Measurements from ENCODE around the gene NAALADL2. TPM values are rescaled to one million over a fixed set of nuclear protein-coding genes. Genes with fewer than 3 reads are reported as not detected.

NAALADL2 gene
- total and polyA plus RNA-seq, 9 of the 15 experiments (the other 6 are each of a cell fraction or from before 2014, with no cell fraction given) = 0.29 to 1.1 (median 0.79) TPM; not detected in 1

- TF ChIP-seq STAG1 (CRISPR knock-in tag; IDR thresholded peaks at IDR 0.05; ENCODE audit: borderline replicate concordance) = no peak
- TF ChIP-seq ZNF146 (CRISPR knock-in tag; IDR thresholded peaks at IDR 0.05; ENCODE audit: unreplicated experiment) = no peak
- TF ChIP-seq HMG20A (CRISPR knock-in tag; conservative IDR thresholded peaks at IDR 0.05) = no peak
- no peak for TF ChIP-seq MAX (CRISPR knock-in tag; IDR thresholded peaks at IDR 0.05)
- no peak for TF ChIP-seq ZNF436 (CRISPR knock-in tag; IDR thresholded peaks at IDR 0.05)
- no peak for TF ChIP-seq POLR3G (IDR thresholded peaks at IDR 0.05; ENCODE audit: extremely low read depth, insufficient read length, insufficient replicate concordance)
- TF ChIP-seq RFX7 (CRISPR knock-in tag; IDR thresholded peaks at IDR 0.05) = no peak
- no peak for TF ChIP-seq ZBTB5 (IDR thresholded peaks at IDR 0.05)
- no peak for TF ChIP-seq ZSCAN32 (CRISPR knock-in tag; IDR thresholded peaks at IDR 0.05)
- TF ChIP-seq ZNF133 (CRISPR knock-in tag; IDR thresholded peaks at IDR 0.05) = no peak
- TF ChIP-seq ZFP91 (CRISPR knock-in tag; IDR thresholded peaks at IDR 0.05) = no peak
- TF ChIP-seq ZNF316 (IDR thresholded peaks at IDR 0.05) = no peak
- TF ChIP-seq JUNB (CRISPR knock-in tag; conservative IDR thresholded peaks at IDR 0.05) = no peak
- no peak for TF ChIP-seq PREB (CRISPR knock-in tag; IDR thresholded peaks at IDR 0.05)
- no peak for TF ChIP-seq ETV5 (CRISPR knock-in tag; IDR thresholded peaks at IDR 0.05; ENCODE audit: low read depth)
- no peak for TF ChIP-seq JUND (IDR thresholded peaks at IDR 0.05; ENCODE audit: borderline replicate concordance, low read depth, low read length)
- TF ChIP-seq JUND (tag; IDR thresholded peaks at IDR 0.05; ENCODE audit: borderline replicate concordance, low read depth, low read length) = no peak
- no peak for TF ChIP-seq SMC3 (conservative IDR thresholded peaks at IDR 0.05; ENCODE audit: insufficient read depth, low read depth, low read length)
- no peak for TF ChIP-seq FUS (optimal IDR thresholded peaks at IDR 0.05; ENCODE audit: low read depth, low read length)
- TF ChIP-seq TAF15 (IDR thresholded peaks at IDR 0.05; ENCODE audit: low read depth, low read length) = no peak
- TF ChIP-seq ZNF696 (CRISPR knock-in tag; conservative IDR thresholded peaks at IDR 0.05) = no peak
- BruUV-seq (replicated peaks) = no TSS peak
- Histone ChIP-seq H3K9me1 (ENCODE audit: control insufficient read depth, insufficient read depth, low read length) (no peaks in the 10 kb centered on the region), H3K27ac (ENCODE audit: extremely low read depth, low read depth, low read length) (no peak overlapping the region), H3K4me1 (replicated peaks in 1 of 2; ENCODE audit: control insufficient read depth in 2 of 2, insufficient read depth in 2 of 2, low read length in 2 of 2) (no peaks in the 10 kb centered on the region), H3K4me2 (ENCODE audit: insufficient read depth, low read length) (no peak overlapping the region), H3K9me3 (replicated peaks; ENCODE audit: control insufficient read depth, insufficient read depth, low read depth, low read length) (no peaks in the 10 kb centered on the region; the same call in 1 of the 2 replicates), H3K9ac (ENCODE audit: insufficient read depth in 1 of 2, low read depth in 2 of 2, low read length in 2 of 2) (no peak overlapping the region), H4K20me1 (replicated peaks; ENCODE audit: control insufficient read depth, insufficient read depth, low read length) (no peaks in the 10 kb centered on the region), H3K4me3 (no peak overlapping the region), H2AFZ (ENCODE audit: low read depth, low read length) (no peak overlapping the region), H3K79me2 (ENCODE audit: control insufficient read depth, insufficient read depth, low read length) (no peaks in the 10 kb centered on the region), H3K27me3 (ENCODE audit: control insufficient read depth in 2 of 2, insufficient read depth in 2 of 2, low read length in 2 of 2) (no peaks in the 10 kb centered on the region), H3K36me3 (ENCODE audit: control insufficient read depth, insufficient read depth, low read length) (no peaks in the 10 kb centered on the region)
- DNase-seq (ENCODE audit: extremely low read depth in 1 of 4, low spot score in 3 of 4) (no peak), ATAC-seq (no peak), FAIRE-seq (no peak)
- ChIA-PET CTCF (ENCODE audit: low intra/inter-chr PET ratio) (no interaction called here), POLR2A (no interaction called here)
- intact Hi-C loops (cut with micrococcal nuclease) (no loop called here), in situ Hi-C loops (cut with MboI) (no loop called here)
- 4% methylated on average over 3 of the region's 3 CpGs for WGBS (ENCODE audit: insufficient coverage, low coverage, missing lambda C conversion rate)
Observed at GRCh38 chr3:174857301-174857700, 1.8 kb upstream of the NAALADL2 start.
